ENCODE measurements around the gene EXTL1.

EXTL1 gene

GRCh38 chr1:26070963-26071342, 49.4 kb downstream of the EXTL1 start:
- DNase-seq (ENCODE audit: low spot score) = no peak

GRCh38 chr1:26072305-26072704, 50.7 kb downstream of the EXTL1 start:
- no peak for DNase-seq (ENCODE audit: low spot score)

- DNase-seq (ENCODE audit: low spot score) = no peak
Measured at GRCh38 chr1:26075421-26076144, 54.0 kb downstream of the EXTL1 start.

- no peak for DNase-seq (ENCODE audit: low spot score)
Measured at GRCh38 chr1:26077524-26077923, 55.9 kb downstream of the EXTL1 start.

GRCh38 chr1:26078286-26079177, 57.0 kb downstream of the EXTL1 start:
- DNase-seq (ENCODE audit: low spot score) = no peak

GRCh38 chr1:26079178-26079563, 57.6 kb downstream of the EXTL1 start:
- DNase-seq (ENCODE audit: low spot score) = no peak

- DNase-seq (ENCODE audit: low spot score) = no peak
Measured at GRCh38 chr1:26079960-26080814, 58.6 kb downstream of the EXTL1 start.

- no peak for DNase-seq (ENCODE audit: low spot score)
Measured at GRCh38 chr1:26081267-26082019, 59.9 kb downstream of the EXTL1 start.

GRCh38 chr1:26082020-26082350, 60.4 kb downstream of the EXTL1 start:
- no peak for DNase-seq (ENCODE audit: low spot score)

GRCh38 chr1:26083208-26083607, 61.6 kb downstream of the EXTL1 start:
- no peak for DNase-seq (ENCODE audit: low spot score)

GRCh38 chr1:26084091-26084561, 62.6 kb downstream of the EXTL1 start:
- no peak for DNase-seq (ENCODE audit: low spot score)

GRCh38 chr1:26084844-26085243, 63.3 kb downstream of the EXTL1 start:
- DNase-seq (ENCODE audit: low spot score) = no peak
